ENCODE results near the gene NOL12.

Gene NOL12

GRCh38 chr22:37662039-37662438 is 24.1 kb upstream of the NOL12 start:
- POLR2A ChIA-PET = interaction anchor here (0.6 to 6.5 kb wide), 9 partner anchors 9 to 463 kb away, joined by 3 to 85 read pairs (median 8); partner anchors contain the start of genes GGA1, LGALS1, NOL12 and SH3BP1
- H3K4me3 ChIP-seq (ENCODE audit: low read depth, low read length) = no peak overlapping the region
- CTCF ChIA-PET = interaction anchor here (0.6 to 7.0 kb wide), 10 partner anchors 8 to 250 kb away, joined by 3 to 138 read pairs (median 14); partner anchors contain the start of gene LGALS1
- H3K36me3 ChIP-seq (ENCODE audit: control insufficient read depth in 2 of 2, insufficient read depth in 1 of 2, low read length in 2 of 2) = peaks cover 5 to 33% of the 10 kb centered on the region in 2 experiments; a peak in 2 of 3 replicates
- TF ChIP-seq SP7 (tag by site-specific recombination; IDR thresholded peaks at IDR 0.05) = no peak
- TF ChIP-seq TCF7L2 (IDR thresholded peaks at IDR 0.05; ENCODE audit: borderline replicate concordance, low read depth, low read length) = no peak
- TF ChIP-seq FEZF1 (tag by site-specific recombination; IDR thresholded peaks at IDR 0.05) = no peak
- TF ChIP-seq KLF8 (tag by site-specific recombination; IDR thresholded peaks at IDR 0.05) = no peak
- TF ChIP-seq, protein P1, sequence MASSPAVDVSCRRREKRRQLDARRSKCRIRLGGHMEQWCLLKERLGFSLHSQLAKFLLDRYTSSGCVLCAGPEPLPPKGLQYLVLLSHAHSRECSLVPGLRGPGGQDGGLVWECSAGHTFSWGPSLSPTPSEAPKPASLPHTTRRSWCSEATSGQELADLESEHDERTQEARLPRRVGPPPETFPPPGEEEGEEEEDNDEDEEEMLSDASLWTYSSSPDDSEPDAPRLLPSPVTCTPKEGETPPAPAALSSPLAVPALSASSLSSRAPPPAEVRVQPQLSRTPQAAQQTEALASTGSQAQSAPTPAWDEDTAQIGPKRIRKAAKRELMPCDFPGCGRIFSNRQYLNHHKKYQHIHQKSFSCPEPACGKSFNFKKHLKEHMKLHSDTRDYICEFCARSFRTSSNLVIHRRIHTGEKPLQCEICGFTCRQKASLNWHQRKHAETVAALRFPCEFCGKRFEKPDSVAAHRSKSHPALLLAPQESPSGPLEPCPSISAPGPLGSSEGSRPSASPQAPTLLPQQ (tag by site-specific recombination; IDR thresholded peaks at IDR 0.05) = no peak
- no peak for TF ChIP-seq GLIS1 (tag by site-specific recombination; IDR thresholded peaks at IDR 0.05)
- TF ChIP-seq TRIM28 (IDR thresholded peaks at IDR 0.05; ENCODE audit: borderline replicate concordance, low read length) = no peak
- TF ChIP-seq ZNF341 (tag by site-specific recombination; IDR thresholded peaks at IDR 0.05; ENCODE audit: low read depth) = no peak
- no peak for TF ChIP-seq GLI2 (tag by site-specific recombination; IDR thresholded peaks at IDR 0.05; ENCODE audit: borderline replicate concordance, low read depth)
- no peak overlapping the region; the same call in 1 of the 2 replicates for H3K27ac ChIP-seq (ENCODE audit: extremely low read depth, low read depth, low read length)
- H3K9me3 ChIP-seq (ENCODE audit: control insufficient read depth, insufficient read depth, low read depth, low read length) = no peaks in the 10 kb centered on the region
- H3K4me1 ChIP-seq (ENCODE audit: control insufficient read depth, insufficient read depth, low read length) = peaks cover 12% of the 10 kb centered on the region

- no peak for TF ChIP-seq KLF1 (tag by site-specific recombination; IDR thresholded peaks at IDR 0.05)
- TF ChIP-seq PBX3 (CRISPR knock-in tag; IDR thresholded peaks at IDR 0.05) = no peak
- no peak for TF ChIP-seq ZNF513 (tag by site-specific recombination; IDR thresholded peaks at IDR 0.05)
- no peak for TF ChIP-seq GLI2 (tag by site-specific recombination; IDR thresholded peaks at IDR 0.05; ENCODE audit: borderline replicate concordance, low read depth)
- no peak for TF ChIP-seq ZNF488 (tag by site-specific recombination; IDR thresholded peaks at IDR 0.05)
- TF ChIP-seq, protein P2, sequence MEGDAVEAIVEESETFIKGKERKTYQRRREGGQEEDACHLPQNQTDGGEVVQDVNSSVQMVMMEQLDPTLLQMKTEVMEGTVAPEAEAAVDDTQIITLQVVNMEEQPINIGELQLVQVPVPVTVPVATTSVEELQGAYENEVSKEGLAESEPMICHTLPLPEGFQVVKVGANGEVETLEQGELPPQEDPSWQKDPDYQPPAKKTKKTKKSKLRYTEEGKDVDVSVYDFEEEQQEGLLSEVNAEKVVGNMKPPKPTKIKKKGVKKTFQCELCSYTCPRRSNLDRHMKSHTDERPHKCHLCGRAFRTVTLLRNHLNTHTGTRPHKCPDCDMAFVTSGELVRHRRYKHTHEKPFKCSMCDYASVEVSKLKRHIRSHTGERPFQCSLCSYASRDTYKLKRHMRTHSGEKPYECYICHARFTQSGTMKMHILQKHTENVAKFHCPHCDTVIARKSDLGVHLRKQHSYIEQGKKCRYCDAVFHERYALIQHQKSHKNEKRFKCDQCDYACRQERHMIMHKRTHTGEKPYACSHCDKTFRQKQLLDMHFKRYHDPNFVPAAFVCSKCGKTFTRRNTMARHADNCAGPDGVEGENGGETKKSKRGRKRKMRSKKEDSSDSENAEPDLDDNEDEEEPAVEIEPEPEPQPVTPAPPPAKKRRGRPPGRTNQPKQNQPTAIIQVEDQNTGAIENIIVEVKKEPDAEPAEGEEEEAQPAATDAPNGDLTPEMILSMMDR (tag by site-specific recombination; IDR thresholded peaks at IDR 0.05) = no peak
- TF ChIP-seq ZNF23 (tag by site-specific recombination; IDR thresholded peaks at IDR 0.05; ENCODE audit: borderline replicate concordance) = no peak
- no peak for TF ChIP-seq ZNF211 (tag by site-specific recombination; IDR thresholded peaks at IDR 0.05; ENCODE audit: low read depth)
- TF ChIP-seq ZXDB (tag by site-specific recombination; IDR thresholded peaks at IDR 0.05) = no peak
- TF ChIP-seq, protein P3, sequence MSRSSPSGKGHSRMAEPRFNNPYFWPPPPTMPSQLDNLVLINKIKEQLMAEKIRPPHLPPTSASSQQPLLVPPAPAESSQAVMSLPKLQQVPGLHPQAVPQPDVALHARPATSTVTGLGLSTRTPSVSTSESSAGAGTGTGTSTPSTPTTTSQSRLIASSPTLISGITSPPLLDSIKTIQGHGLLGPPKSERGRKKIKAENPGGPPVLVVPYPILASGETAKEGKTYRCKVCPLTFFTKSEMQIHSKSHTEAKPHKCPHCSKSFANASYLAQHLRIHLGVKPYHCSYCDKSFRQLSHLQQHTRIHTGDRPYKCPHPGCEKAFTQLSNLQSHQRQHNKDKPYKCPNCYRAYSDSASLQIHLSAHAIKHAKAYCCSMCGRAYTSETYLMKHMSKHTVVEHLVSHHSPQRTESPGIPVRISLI (tag by site-specific recombination; IDR thresholded peaks at IDR 0.05) = no peak
- TF ChIP-seq, protein P4, sequence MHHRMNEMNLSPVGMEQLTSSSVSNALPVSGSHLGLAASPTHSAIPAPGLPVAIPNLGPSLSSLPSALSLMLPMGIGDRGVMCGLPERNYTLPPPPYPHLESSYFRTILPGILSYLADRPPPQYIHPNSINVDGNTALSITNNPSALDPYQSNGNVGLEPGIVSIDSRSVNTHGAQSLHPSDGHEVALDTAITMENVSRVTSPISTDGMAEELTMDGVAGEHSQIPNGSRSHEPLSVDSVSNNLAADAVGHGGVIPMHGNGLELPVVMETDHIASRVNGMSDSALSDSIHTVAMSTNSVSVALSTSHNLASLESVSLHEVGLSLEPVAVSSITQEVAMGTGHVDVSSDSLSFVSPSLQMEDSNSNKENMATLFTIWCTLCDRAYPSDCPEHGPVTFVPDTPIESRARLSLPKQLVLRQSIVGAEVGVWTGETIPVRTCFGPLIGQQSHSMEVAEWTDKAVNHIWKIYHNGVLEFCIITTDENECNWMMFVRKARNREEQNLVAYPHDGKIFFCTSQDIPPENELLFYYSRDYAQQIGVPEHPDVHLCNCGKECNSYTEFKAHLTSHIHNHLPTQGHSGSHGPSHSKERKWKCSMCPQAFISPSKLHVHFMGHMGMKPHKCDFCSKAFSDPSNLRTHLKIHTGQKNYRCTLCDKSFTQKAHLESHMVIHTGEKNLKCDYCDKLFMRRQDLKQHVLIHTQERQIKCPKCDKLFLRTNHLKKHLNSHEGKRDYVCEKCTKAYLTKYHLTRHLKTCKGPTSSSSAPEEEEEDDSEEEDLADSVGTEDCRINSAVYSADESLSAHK (tag by site-specific recombination; IDR thresholded peaks at IDR 0.05) = no peak
- no peak for TF ChIP-seq ZNF621 (tag by site-specific recombination; IDR thresholded peaks at IDR 0.05)
- POLR2A ChIA-PET = interaction anchor here (0.6 to 1.0 kb wide), 4 partner anchors 11 to 1820 kb away, joined by 3 to 6 read pairs (median 4); partner anchors contain the start of gene LGALS1
- CTCF ChIA-PET = interaction anchor here (0.6 to 7.0 kb wide), 8 partner anchors 11 to 1160 kb away, joined by 3 to 87 read pairs (median 8); partner anchors contain the start of gene LGALS1
- Histone ChIP-seq H3K9me3 (ENCODE audit: control insufficient read depth, insufficient read depth, low read depth, low read length) (no peaks in the 10 kb centered on the region), H3K27ac (ENCODE audit: extremely low read depth, low read depth, low read length) (no peak overlapping the region), H3K4me3 (ENCODE audit: low read depth, low read length) (no peak overlapping the region), H3K36me3 (ENCODE audit: control insufficient read depth in 2 of 2, insufficient read depth in 1 of 2, low read length in 2 of 2) (peaks cover 11 to 36% of the 10 kb centered on the region in 2 experiments; a peak in 2 of 3 replicates), H3K4me1 (ENCODE audit: control insufficient read depth, insufficient read depth, low read length) (peaks cover 12% of the 10 kb centered on the region)
Measured at GRCh38 chr22:37663521-37664140, 22.5 kb upstream of the NOL12 start.
